AG04449 (cell line): ENCODE data around the gene NEURL1.

Experiments used
- CTCF ChIA-PET: fragments of 350-600 bp; formaldehyde crosslinking; extraction: SDS; loops from one replicate; lab custom pipeline; 2021; ENCODE audit warnings: antibody characterized with exemption; lab: Yijun Ruan, JAX
- POLR2A ChIA-PET: fragments of 400-600, 350-600 bp; formaldehyde crosslinking; extraction: SDS; loops from one replicate; lab custom pipeline; 2020; ENCODE audit warnings: antibody characterized with exemption, inconsistent platforms; lab: Yijun Ruan, JAX
- DNase-seq: peaks from one replicate; pipeline ENCODE4 v3.0.0-alpha.2; 2010; ENCODE audit warnings: low read depth, low spot score
- H3K4me3 ChIP-seq: 2 replicates; pipeline ENCODE4 v1.5.1; 2011; ENCODE audit warnings: low read depth, mild to moderate bottlenecking, control low read depth, low read length
- TF ChIP-seq, protein P1 (sequence below): IDR thresholded peaks from one replicate; pipeline ENCODE4 v1.5.1; 2011; ENCODE audit warnings: mild to moderate bottlenecking, moderate library complexity, low read length, control low read depth, inconsistent platforms; ENCODE audit not compliant: insufficient read depth; ENCODE audit errors: missing control alignments

NEURL1 gene

DNA sequence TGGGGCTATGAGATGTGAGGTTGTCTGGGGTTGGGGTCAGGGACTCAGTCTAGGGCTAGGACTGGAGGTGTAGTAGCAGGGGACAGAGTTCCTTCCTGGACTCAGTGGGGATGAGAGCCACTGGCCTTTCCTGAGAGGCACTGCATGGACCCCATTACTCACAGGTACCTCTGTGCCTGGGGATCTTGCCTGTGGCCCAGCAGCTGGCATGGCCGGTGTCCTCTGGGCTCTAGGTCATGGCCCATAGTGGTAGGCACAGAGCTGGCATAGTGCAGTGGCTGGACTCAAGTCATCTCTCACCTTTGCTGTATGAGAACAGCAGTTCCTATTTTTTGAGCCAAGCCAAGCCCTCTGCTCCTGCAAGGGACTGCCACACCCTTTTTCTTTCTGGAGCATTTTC, 51.9 kb downstream of the NEURL1 start:
- CTCF ChIA-PET, result interaction anchor here (0.7 kb wide), 1 partner anchor 24 kb away, joined by 3 read pairs; no protein-coding TSS in a partner anchor
- POLR2A ChIA-PET, result no interaction called here
- no peak overlapping the region for H3K4me3 ChIP-seq
- TF ChIP-seq, protein P1, sequence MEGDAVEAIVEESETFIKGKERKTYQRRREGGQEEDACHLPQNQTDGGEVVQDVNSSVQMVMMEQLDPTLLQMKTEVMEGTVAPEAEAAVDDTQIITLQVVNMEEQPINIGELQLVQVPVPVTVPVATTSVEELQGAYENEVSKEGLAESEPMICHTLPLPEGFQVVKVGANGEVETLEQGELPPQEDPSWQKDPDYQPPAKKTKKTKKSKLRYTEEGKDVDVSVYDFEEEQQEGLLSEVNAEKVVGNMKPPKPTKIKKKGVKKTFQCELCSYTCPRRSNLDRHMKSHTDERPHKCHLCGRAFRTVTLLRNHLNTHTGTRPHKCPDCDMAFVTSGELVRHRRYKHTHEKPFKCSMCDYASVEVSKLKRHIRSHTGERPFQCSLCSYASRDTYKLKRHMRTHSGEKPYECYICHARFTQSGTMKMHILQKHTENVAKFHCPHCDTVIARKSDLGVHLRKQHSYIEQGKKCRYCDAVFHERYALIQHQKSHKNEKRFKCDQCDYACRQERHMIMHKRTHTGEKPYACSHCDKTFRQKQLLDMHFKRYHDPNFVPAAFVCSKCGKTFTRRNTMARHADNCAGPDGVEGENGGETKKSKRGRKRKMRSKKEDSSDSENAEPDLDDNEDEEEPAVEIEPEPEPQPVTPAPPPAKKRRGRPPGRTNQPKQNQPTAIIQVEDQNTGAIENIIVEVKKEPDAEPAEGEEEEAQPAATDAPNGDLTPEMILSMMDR, result no peak
- no peak for DNase-seq

DNA sequence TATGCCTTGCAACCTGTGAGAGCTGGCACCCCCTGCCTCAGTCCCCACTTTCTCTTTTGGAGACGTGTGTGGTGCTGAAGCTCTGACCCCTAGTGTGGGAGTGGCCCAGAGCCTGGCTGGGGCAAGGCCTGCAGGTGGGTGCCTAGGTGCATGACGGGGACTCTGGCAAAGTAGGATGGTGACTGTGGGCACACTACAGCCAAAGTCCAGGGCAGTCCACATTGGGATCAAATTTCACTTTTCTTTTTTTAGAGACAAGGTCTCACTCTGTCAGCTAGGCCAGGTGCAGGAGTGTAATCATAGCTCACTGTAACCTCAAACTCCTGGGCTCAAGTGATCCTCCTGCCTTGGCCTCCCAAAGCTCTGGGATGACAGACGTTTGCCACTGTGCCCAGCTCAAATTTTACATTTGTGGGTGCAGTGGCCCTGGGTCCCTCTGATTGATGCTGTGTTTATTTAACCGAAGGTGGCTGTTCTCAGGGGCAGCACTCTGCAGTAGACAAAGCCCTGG, 52.3 kb downstream of the NEURL1 start:
- no peak overlapping the region for H3K4me3 ChIP-seq
- DNase-seq, result no peak
- ChIA-PET POLR2A (no interaction called here), CTCF (interaction anchor here (0.7 kb wide), 1 partner anchor 24 kb away, joined by 3 read pairs; no protein-coding TSS in a partner anchor)
- TF ChIP-seq, protein P1, result no peak

DNA sequence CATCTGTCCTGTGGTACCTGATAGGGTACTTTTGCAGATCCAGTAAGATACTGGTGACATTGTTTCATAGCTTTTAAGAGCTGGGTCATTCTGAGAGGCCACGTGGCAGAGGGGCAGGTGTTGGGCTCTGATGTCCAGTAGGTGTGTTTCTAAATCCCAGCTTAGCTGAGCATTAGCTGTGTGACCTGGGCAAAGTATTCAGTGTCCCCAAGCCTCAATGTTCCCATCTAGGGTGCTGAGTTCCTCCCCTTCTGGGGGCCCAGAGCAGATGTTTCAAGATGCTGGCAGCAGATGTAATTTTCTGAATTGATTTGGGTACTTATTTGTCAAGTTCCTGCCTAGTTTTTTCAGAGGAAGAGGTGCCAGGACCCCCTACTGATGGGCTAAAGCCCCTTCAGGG, 52.9 kb downstream of the NEURL1 start:
- ChIA-PET POLR2A (no interaction called here), CTCF (interaction anchor here (0.7 kb wide), 1 partner anchor 25 kb away, joined by 3 read pairs; no protein-coding TSS in a partner anchor)
- DNase-seq, result no peak
- no peak overlapping the region for H3K4me3 ChIP-seq
- TF ChIP-seq, protein P1, result no peak

DNA sequence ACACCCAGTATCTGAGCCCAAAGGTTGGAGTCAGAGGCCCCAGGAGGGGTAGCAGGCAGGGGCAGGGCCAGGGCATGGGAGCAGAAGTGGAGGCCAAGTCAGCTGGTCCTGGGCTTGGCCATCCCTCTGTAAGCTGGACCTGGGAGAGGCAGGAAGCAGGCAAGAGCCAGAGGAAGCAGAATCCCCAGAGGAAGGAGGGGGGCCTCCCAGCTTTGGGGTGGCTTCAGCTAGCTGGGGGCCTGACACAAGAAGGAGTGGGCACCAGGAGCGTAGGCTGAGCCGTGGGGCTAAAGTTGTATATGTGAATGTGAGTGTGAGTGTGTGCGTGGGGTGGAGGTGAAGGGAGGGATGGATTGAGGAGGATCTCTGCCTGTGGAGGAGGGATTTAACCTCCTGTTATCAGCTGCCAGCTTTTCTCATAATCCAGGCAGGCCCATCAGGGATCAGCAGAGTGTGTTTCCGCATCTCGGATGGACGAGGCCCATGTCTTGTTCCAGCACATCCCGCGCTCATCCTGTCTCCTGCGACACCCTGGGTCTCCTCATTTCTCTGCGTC, 54.0 kb downstream of the NEURL1 start:
- ChIA-PET POLR2A (no interaction called here), CTCF (interaction anchor here (1.7 kb wide), 1 partner anchor 17 kb away, joined by 6 read pairs; no protein-coding TSS in a partner anchor)
- TF ChIP-seq, protein P1, result no peak

DNA sequence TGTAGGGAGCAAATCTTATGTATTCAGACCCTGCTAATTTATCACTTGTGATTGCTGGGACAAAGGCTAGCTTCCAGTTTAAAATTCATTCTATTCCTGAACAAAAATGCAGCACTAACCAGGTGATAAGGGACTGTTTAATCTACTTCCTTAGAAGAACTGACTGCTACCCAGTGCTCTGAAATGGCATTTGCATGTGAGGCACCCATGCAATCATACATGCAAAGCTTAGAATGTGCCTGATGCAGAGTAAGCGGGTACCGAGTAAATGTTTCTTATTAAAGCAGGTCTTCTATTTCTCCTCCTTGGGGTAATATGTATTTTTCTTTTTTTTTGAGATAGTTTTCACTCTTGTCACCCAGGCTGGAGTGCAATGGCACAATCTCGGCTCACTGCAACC, 54.5 kb downstream of the NEURL1 start:
- no peak overlapping the region for H3K4me3 ChIP-seq
- TF ChIP-seq, protein P1, result no peak
- ChIA-PET CTCF (interaction anchor here (1.7 kb wide), 1 partner anchor 17 kb away, joined by 6 read pairs; no protein-coding TSS in a partner anchor), POLR2A (no interaction called here)
- DNase-seq, result no peak

More for the DNA sequence above, 54.0 kb downstream of the NEURL1 start:
- no peak for DNase-seq
- H3K4me3 ChIP-seq, result no peak overlapping the region

DNA sequence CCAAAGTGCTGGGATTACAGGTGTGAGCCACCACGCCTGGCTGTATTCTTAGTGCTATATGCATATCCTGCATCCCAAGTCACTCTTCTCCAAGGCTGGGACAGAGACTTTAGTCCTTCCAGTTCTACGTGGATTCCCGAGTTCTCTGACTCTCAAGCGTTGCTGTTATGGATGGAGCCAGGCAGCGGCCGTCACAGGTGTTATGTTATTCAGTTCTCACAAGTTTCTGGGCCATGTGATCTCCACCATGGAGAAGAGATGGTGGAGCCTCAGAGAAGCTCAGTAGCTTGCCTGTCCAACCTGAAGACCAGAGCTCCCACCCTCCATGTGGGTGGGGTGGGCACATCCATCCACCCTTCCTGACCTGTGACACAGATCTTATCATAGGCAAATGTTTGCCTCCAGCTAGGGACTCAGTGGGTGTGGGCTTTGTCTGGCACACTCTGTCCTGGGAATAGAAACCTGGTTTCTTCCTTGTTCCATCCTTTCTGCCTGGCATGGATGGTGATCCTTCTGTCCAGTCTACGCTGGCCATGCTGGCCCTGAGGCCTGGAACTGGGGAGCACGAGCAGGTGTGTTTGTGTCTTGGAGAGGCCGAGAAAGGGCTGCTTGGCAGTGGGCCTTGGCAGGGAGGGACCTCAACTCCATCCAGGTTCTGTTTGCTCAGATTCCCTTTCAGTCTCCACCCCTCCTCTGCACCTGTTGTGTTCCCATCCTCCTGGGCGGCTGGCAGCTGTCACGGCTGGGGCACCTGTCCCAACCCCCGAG, 55.3 kb downstream of the NEURL1 start:
- TF ChIP-seq, protein P1, result no peak
- ChIA-PET CTCF (no interaction called here), POLR2A (no interaction called here)
- no peak overlapping the region for H3K4me3 ChIP-seq
- DNase-seq, result no peak
